ENCODE measurements around the gene LRRC47. TPM values are rescaled to one million over a fixed set of nuclear protein-coding genes. Genes with fewer than 3 reads are reported as not detected.

LRRC47 gene
- total and polyA plus RNA-seq, 2 of the 8 experiments (the other 6 are each of a cell fraction or from before 2014, with no cell fraction given) = 38.3 to 82.4 TPM

DNA sequence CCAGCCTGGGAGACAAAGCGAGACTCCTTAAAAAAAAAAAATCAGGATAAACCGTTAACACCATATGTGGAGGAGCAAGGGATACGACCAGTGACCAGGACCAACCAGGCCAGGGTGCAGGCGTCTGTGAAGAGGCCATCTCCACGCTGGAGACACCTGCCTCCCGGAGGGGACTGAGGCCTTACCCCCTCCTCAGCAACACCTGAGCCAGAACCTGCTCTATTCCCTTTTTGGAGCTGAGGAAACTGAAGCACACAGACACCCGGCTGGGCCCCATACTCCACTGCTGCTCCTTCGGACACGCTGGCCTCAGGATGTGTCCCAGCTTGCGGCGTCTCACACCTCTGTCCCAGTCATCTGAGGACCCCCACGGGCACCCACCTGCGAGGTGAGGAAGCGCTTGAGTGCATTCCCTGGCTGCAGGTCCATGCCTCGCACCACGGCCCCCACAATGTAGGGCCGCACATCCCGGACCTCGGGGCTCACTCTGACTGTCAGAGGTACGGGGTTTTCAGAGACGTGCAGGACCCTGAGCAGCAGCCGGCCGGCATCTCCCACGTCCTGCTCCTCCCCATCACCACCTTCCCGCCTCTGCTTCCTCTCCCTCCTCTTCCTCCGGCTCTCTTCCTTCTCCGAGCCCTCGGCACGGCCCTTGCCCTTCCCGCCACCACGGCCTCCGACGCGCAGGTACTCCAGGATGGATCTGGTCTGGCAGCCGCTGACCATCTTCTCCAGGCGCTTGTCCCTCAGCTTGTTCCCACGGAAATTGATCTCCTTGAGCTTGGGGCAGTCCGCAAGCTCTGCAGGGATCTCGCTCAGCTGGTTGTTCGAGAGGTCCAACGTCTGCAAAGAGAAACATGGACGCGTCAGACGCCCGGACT lies 9.6 kb downstream of the LRRC47 start:
- no peak overlapping the region for H3K4me3 ChIP-seq (ENCODE audit: extremely low read depth in 1 of 4, insufficient read depth in 2 of 4, low read depth in 3 of 4, low read length in 4 of 4)
- peaks cover 22 to 45% (median 41%) of the 10 kb centered on the region in 4 experiments for H3K36me3 ChIP-seq (ENCODE audit: control insufficient read depth in 2 of 4, insufficient read depth in 4 of 4, low read length in 3 of 4)
- no peak overlapping the region for H2AK5ac ChIP-seq (ENCODE audit: low read depth, low read length)
- DNase-seq (ENCODE audit: low read depth in 1 of 2, low spot score in 2 of 2) = no peak
- no peak overlapping the region for H4K8ac ChIP-seq (ENCODE audit: extremely low read depth, insufficient read depth, low read length)
- no peak overlapping the region for H2BK12ac ChIP-seq (ENCODE audit: low read depth, low read length)
- H3K23ac ChIP-seq (ENCODE audit: insufficient read length) = no peak overlapping the region
- H3K4me1 ChIP-seq (replicated peaks in 1 of 4; ENCODE audit: control insufficient read depth in 3 of 4, insufficient read depth in 4 of 4, low read length in 3 of 4) = peaks cover 0 to 17% (median 13%) of the 10 kb centered on the region in 4 experiments; a peak in 6 of 7 replicates
- H3K18ac ChIP-seq (ENCODE audit: extremely low read depth, low read length) = no peak overlapping the region
- no peak overlapping the region for H4K91ac ChIP-seq (replicated peaks; ENCODE audit: insufficient read length, low read length)
- no peak overlapping the region for H2BK20ac ChIP-seq (ENCODE audit: low read length)
- FAIRE-seq = no peak
- H2AFZ ChIP-seq (ENCODE audit: low read length) = no peak overlapping the region
- H3K79me2 ChIP-seq (ENCODE audit: control insufficient read depth in 1 of 2, insufficient read depth in 2 of 2, low read length in 2 of 2) = peaks cover 6 to 46% of the 10 kb centered on the region in 2 experiments; a peak in 3 of 4 replicates
- no peak overlapping the region for H3K56ac ChIP-seq (replicated peaks; ENCODE audit: insufficient read length, low read depth, low read length)
- no peaks in the 10 kb centered on the region for H3K27me3 ChIP-seq (replicated peaks in 1 of 4; ENCODE audit: control insufficient read depth in 3 of 4, extremely low read depth in 1 of 4, insufficient read depth in 3 of 4, low read length in 3 of 4)
- H3K27ac ChIP-seq (ENCODE audit: low read depth, low read length) = no peak overlapping the region
- no peak overlapping the region for H3K14ac ChIP-seq (ENCODE audit: insufficient read length)
- peaks cover 27% of the 10 kb centered on the region for H3K79me1 ChIP-seq (ENCODE audit: low read depth, low read length)
- no peak overlapping the region for H2BK120ac ChIP-seq (replicated peaks; ENCODE audit: low read depth, low read length)
- TF ChIP-seq TAF1 (IDR thresholded peaks at IDR 0.05; ENCODE audit: low read depth, low read length) (no peak), CTBP2 (IDR thresholded peaks at IDR 0.05; ENCODE audit: borderline replicate concordance, insufficient read depth, insufficient read length, low read length) (no peak), GTF2F1 (IDR thresholded peaks at IDR 0.05; ENCODE audit: borderline replicate concordance, low read depth, low read length) (no peak), MAX (IDR thresholded peaks at IDR 0.05) (no peak)
- H3K9me3 ChIP-seq (ENCODE audit: insufficient read depth in 2 of 2, low read depth in 1 of 2, low read length in 1 of 2) = no peaks in the 10 kb centered on the region
- H2BK5ac ChIP-seq (ENCODE audit: low read depth, low read length) = no peak overlapping the region
- H4K5ac ChIP-seq (ENCODE audit: insufficient read length, low read depth, low read length) = no peak overlapping the region
- no peak overlapping the region for H3K9ac ChIP-seq (replicated peaks in 1 of 4; ENCODE audit: extremely low read depth in 1 of 4, low read depth in 3 of 4, low read length in 3 of 4)
- no peak overlapping the region for H3K4ac ChIP-seq (replicated peaks; ENCODE audit: insufficient read length, low read depth, low read length)
- H3K23me2 ChIP-seq (ENCODE audit: low read depth, low read length) = no peaks in the 10 kb centered on the region
- CTCF ChIA-PET (ENCODE audit: partially characterized antibody) = interaction anchor here (0.5 to 5.7 kb wide), 19 partner anchors 6 to 872 kb away, joined by 3 to 40 read pairs (median 4); partner anchors contain the start of gene LRRC47
- no peak overlapping the region for H3K4me2 ChIP-seq (ENCODE audit: insufficient read depth in 1 of 2, low read depth in 2 of 2, low read length in 2 of 2)
- H4K20me1 ChIP-seq (replicated peaks in 1 of 2; ENCODE audit: control insufficient read depth in 1 of 2, insufficient read depth in 2 of 2, low read length in 2 of 2) = peaks cover 11 to 27% of the 10 kb centered on the region in 2 experiments
- WGBS, 2 experiments (ENCODE audit: extremely low coverage in 1 of 2, insufficient coverage in 1 of 2, insufficient read length in 1 of 2, insufficient replicate concordance in 2 of 2, low coverage in 1 of 2, low lambda C conversion rate in 2 of 2, missing lambda C conversion rate in 1 of 2) = 96% methylated on average over 45 of the region's 45 CpGs; no CpG with 5 or more reads in 1 of the 2 experiments
- no peak overlapping the region for H2BK15ac ChIP-seq (ENCODE audit: low read length)
- POLR2A ChIA-PET (ENCODE audit: partially characterized antibody) = interaction anchor here (1.1 to 9.8 kb wide), 4 partner anchors 9 to 24 kb away, joined by 4 to 84 read pairs (median 8); partner anchors contain the start of gene LRRC47

All from H1 (cell line).